GM21529 (cell line): Measurements from ENCODE around the gene SIAE.

Experiments
- ATAC-seq: cut with Tn5 transposase; IDR thresholded peaks from one replicate; pipeline ENCODE4 v1.9.1; 2021; ENCODE audit not compliant: unreplicated experiment

SIAE gene

DNA sequence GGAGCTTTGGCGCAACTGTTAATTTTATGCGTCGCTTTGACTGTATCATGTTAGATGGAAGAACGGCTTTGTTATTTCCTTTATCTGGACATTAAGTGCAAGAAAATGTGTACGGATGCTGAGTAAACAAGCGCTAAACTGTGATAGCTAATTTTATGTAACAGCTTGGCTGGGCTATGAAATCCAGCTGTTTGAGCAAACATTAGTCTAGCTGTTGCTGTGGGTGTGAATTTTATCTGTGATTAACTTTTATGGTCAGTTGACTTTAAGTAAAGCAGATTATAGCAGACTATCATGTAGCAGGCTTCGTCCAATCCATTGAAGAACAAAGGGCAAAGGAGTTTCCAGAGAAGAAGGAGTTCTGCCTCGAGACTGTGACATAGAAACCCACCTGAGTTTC lies 89.8 kb downstream of the SIAE start:
- no peak for ATAC-seq
